SIG-M5 (cell line): Measurements from ENCODE around the gene ZNF138.
"Not testable (repeated sequence)": the region's sequence is repeated elsewhere in the genome, so short reads cannot be mapped to it uniquely, and the experiment has no call there.

ENCODE experiments used
- DNase-seq: peaks from one replicate; lab custom pipeline; 2025; lab: John Stamatoyannopoulos, UW

Gene ZNF138

DNA sequence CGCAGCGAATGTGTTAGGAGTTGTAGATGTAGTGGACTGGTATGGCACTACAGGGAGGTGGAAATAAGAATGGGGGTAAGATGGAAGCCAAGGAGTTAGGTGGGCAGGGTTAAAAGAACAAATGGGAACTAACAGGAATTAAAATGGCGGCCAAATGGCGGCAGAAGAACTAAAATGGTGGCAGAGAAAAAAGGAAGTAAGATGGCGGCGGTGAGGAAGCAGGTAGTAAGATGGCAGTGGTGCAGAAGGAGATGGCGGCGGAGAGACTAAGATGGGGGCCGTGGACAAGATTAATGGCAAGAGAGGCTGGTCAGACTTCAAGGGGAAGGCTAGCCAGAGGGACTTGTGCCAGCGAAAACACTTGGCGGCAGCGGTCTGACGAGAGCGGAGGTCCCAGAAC is 44.5 kb downstream of the ZNF138 start:
- no peak for DNase-seq

DNA sequence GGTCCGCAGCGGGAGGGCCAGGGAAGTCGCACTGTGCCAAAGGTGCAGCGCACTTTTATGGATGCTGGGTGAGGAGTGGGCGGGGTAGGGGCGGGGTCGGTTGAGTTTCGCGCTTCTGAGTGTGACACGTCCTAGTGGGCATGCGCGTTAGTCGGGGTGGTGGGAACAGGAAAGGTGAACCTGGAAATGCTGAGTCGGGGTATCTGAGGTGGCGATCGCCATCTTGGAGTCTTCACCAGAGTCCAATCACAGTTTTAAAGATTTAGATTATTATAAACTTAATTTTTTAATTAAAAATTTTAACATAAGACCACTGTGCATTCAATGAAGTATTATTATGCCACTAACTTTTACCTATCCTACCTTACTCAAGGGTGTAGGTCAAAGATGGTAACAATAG is 45.7 kb downstream of the ZNF138 start:
- DNase-seq, result no peak

DNA sequence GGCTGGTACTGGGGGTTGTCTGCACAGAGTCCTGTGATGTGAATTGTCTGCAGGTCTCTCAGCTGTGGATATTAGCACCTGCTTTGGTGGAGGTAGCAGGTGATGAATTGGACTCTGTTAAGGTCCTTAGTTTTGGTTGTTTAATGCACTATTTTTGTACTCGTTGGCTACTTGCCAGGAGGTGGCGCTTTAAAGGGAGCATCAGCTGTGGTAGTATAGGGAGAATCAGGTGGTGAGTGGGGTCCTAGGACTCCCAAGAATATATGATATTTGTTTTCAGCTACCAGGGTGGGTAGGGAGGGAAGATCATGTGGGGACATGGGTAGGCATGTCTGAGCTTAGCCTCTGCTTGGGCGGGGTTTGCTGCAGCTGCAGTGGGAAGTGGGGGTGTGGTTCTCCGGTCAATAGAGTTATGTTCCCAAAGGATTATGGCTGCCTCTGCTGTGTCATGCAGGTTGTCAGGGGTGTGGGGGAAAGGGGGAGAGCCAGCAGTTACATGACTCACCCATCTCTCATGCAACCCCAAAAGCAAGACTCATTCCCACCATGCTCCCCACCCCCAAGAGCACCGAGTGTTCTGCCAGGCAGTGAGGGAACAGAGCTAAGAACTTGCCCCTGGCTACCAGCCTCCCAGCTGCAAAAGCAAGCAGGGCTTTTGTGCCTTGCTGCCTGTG is 55.2 kb downstream of the ZNF138 start:
- no peak for DNase-seq

DNA sequence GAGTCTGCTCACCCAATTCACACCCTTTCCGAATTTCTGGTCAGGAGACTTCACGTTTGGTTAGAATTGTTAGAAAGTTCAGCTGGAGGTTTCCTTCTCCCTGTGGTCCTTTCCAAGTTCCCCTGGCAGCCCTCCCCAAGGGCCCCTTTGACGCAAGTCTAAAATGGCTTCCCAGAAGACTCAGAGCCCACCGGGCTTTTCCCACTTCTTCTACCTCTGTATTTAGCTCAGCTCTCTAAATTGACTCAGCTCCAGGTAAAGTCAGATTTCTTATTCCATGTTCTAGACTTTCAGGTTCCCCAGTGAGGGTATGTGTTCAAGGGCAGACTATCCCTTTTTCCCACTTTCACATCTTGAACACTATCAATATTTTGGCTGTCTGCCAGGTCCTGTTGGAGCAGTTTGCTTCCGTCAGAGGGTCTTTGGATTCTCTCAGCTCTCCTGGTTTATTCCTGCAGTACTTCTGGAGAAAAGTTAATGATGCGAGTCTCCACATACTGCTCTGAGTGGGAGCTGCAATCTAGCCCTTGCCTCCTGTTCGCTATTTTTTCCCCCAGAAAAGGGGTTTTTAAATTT is 55.8 kb downstream of the ZNF138 start:
- DNase-seq, result no peak

DNA sequence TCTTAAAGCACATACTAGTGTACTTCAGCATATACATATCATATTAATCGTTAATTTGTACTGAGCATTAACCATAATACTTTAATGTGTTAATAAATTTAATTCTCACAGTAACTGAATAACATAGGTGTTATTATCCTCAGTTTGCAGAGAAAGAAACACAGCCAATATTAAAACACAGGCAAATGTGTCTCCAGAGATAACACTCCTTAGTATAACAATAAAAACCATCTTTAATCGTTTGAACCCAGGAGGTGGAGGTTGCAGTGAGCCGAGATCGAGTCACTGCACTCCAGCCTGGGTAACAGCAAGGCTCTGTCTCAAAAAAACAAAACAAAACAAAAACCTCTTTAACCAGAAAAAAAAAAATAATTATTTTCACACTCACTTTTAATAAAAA is 59.5 kb downstream of the ZNF138 start:
- DNase-seq, result no peak

DNA sequence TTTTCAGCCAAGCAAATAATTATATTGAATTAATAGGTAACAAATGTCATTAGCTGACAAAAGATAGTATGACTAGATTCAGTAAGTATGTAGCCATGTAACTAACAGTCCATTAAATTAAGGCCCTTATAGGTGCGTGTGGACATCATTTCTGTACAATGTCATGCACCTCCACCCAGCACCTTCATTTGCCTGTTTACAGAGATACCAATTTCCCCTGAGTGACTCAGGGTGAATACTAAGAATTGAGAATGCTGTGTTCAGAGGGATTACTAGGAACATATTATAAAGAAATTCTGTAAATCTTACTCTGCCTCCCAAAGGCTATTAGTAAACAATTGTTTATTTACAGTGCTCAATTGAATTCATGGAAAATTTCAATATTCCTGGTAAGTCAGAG is 60.7 kb downstream of the ZNF138 start:
- no peak for DNase-seq

DNA sequence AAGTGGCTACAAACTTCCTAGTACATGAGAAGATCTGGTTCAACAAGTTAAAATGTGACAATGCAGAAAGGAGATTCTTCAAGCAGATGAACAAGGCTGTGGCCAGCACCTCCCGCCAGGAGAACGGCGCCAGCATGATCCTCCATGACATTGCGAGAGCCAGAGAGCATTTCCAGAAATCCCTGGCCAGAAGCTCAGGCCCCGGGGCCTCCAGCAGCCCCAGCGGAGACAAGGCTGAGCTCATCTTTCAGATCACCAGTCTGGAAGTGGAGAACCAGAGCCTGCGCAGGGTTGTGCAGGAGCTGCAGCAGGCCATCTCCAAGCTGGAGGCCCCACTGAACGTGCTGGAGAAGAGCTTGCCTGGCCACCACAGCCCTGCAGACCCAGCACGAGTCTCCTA is 68.8 kb downstream of the ZNF138 start:
- DNase-seq, result no peak

DNA sequence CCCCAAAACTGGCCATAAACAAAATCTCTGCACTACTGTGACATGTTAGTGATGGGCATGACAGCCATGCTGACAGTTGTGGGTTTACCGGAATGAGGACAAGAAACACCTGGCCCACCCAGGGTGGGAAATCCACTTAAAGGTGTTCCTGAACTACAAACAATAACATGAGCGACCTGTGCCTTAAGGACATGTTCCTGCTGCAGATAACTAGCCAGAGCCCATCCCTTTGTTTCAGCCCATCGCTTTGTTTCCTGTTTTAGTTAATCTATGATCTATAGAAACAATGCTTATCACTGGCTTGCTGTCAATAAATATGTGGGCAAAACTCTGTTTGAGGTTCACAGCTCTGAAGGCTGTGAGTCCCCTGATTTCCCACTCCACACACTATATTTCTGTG is 69.3 kb downstream of the ZNF138 start:
- not testable (repeated sequence) for DNase-seq

DNA sequence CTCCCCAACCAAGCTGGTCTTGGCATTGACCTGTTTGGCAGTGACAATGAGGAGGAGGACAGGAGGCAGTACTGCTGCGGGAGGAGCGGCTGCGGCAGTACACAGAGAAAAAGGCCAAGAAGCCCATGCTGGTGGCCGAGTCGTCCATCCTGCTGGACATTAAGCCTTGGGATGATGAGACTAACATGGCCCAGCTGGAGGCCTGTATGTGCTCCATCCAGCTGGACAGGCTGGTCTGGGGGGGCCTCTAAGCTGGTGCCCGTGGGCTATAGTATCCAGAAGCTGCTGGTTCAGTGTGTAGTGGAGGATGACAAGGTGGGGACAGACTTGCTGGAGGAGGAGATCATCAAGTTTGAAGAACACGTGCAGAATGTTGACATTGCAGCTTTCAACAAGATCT is 69.7 kb downstream of the ZNF138 start:
- no peak for DNase-seq

DNA sequence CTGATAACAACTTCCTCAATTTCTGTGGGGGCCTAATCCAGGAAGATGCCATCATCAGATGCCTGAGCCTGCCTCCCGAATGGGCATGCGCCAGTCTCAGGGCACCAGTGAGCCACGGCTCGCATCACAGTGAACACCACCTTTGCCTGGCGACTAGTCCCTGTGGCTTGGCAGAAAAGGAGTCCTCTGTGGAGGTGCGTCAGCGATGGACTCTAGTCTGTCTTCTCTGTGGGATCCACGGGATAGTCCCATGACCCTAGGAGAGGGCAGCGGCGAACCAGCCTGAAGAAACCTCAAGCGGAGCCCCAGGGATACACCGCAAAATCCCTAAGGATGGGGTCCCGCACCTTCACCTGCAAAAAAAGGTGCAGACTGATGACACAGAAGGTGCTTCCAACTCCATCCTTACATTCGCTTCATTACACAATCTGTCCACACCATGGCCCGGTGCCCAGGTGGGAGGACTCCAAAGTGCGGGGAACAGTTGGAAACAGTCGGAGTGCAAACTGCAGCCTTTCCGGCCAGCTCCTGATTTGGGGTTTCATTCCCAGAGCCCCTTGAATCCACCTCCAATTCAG is 73.7 kb downstream of the ZNF138 start:
- no peak for DNase-seq

DNA sequence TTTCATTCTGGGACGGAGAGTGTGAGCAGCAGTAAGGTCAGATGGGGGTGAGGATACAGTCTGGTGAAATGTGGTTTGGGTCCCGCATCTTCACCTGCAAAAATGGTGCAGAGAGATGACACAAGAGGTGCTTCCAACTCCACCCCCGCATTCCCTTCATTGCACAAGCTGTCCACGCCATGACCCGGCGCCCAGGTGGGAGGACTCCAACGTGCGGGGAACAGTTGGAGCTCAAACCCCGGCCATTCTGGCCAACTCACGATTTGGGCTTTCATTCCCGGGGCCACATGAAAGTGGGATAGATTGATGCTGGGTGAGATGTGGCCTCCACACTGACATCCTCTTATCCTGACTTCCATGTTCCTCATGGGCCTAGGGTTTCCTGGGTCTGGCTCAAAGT is 74.3 kb downstream of the ZNF138 start:
- DNase-seq, result no peak

DNA sequence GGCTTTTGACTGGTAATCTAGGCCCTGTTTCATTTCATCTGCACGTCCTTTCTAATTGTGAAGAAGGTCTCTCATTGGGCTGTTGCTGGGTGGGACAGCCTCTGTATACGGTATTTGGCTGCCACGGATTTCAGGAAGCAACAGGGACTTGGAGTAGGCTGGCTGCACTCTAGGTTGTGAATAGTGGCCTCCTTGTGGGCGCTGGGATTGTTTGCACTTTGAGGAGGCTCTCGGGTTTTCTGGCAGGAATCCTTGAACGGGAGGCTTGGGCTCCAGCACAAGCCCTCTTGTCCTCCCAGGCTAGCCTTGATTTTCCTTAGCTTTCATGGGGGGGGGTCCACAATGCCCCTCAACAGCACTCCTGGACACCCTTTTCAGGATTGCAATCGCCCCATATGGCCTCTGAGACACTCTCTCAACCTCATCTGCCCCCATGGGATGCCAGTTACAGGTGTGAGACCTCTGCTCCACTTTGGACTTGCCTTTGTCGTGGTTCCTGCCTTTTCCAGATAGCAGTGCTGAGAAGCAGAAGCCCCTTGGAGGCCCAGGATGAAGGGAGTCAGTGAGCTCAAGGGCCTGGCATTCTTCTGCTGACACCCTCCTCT is 75.0 kb downstream of the ZNF138 start:
- no peak for DNase-seq

DNA sequence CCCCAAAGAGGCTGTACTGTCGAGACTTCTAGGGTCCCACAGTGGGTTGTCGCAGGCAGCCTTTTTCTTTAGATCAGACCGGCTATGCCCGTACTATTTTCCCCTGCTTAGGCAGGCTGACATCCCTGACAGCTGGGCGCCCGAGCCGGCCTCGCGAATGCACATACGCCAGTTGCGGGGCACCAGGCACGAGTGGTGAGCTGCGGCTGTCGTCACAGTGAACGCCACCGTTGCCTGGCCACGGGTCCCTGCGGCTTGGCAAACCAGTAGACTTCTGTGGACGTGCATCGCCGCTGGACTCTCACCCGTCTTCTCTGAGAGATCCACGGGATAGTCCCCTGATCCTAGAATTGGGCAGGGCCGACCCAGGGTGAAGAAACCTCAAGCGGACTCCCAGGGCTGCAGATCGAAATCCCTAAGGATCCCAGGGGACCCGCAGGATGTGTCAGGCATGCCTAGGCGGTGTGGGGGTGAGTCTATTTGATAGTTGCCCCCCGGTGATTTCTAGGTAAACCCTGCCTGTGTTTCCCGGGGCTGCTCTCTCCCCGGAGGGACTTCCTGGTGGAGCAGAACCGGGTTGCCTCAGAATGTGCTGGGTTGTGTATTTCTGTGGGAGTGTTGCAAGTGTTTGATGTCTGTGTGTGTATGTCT is 75.8 kb downstream of the ZNF138 start:
- DNase-seq, result no peak

DNA sequence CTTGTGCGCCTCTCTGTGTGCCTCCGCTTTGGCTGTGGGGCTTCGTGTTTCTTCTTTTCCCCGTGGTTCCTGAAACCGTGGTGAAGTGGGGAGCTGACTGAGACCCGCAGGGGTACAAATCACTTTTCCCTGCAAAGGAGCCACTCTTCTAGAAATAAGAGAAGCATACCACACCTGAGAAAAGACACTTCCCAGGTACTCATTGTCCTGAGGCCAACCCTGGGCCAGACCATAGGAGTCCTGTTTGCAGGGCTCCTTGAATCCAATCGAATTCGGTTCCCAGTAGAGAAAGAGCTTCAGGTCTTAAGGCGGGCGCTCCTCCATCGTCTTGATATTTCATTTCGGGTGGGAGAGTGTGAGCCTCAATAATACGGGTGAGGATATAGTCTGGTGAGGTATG is 76.4 kb downstream of the ZNF138 start:
- no peak for DNase-seq

DNA sequence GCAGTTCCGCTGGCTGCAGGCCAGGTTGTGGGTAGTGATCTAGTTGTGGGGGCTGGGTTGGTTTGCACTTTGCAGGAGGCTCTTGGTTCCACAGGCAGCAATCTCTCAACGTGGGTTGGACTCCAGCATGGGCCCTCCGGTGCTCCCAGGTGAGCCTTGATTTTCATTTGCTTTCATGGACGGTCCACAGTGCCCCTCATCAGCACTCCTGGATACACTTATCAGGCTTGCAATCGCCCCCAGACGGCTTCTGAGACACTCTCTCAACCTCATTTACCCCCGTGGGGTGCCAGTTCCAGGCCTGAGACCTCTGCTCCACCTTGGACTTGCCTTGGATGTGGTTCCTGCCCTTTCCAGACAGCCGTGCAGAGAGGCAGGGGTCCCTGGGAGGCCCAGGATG is 77.5 kb downstream of the ZNF138 start:
- no peak for DNase-seq

DNA sequence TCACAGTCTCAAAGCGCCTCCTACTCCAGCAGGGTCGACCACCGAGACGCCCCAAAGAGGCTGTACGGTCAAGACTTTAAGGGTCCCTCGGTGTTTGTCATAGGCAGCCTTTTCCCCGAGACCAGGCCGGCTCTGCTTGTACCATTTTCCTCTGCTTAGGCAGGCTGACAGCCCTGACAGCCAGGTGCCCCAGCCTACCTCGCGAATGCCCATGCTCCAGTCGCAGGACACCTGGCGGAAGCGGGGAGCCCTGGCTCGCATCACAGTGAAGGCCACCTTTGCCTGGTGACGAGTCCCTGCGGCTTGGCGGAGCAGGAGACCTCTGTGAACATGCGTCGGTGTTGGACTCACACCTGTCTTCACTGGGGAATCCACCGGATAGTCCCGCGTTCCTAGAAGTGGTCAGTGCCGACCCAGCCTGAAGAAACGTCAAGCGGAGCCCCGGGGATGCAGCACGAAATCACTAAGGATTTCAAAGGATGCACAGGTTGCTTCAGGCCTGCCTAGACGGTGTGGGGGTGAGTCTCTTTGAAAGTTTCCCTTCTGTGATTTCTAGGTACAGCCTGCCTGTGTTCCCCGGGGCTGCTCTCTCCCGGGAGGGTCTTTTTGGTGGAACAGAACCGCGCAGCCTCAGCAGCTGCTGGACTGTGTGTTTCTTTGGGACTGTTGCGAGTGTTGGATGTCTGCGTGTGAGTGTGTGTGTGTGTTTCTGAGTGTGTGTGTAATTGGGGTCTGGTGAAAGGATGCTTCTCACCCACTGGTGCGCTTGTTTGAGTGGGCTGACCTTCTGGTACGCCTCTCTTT is 78.3 kb downstream of the ZNF138 start:
- DNase-seq, result no peak

DNA sequence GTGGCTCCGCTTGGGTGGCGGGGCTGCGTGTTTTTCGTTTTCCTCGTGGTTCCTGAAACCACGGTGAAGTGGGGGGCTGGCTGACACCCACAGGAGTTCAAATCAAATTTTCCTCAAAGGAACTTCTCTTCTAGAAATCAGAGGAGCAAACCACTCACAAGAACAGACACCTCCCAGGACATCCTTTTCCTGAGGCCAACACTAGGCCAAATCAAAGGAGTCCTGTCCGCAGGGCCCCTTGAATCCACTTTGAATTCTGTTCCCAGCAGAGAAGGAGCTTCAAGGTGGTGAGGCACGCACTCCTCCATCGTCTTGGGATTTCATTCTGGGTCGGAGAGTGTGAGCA is 78.9 kb downstream of the ZNF138 start:
- DNase-seq, result no peak

DNA sequence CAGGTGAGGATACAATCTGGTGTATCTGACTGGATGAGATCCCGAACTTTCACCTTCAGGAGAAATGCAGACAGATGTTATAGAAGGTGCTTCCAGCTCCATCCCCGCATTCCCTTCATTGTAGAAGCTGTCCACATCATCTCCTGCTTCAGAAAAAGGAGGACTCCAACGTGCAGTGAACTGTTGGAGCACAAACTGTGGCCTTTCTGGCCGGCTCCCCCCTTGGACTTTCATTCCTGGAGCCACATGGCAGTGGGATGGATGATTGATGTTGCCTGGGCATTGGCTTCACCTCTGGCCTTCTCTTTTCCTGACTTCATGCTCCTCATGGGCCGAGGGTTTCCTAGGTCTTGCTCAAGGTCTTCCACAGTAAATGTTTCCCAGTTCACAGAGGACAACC is 79.3 kb downstream of the ZNF138 start:
- DNase-seq, result no peak

DNA sequence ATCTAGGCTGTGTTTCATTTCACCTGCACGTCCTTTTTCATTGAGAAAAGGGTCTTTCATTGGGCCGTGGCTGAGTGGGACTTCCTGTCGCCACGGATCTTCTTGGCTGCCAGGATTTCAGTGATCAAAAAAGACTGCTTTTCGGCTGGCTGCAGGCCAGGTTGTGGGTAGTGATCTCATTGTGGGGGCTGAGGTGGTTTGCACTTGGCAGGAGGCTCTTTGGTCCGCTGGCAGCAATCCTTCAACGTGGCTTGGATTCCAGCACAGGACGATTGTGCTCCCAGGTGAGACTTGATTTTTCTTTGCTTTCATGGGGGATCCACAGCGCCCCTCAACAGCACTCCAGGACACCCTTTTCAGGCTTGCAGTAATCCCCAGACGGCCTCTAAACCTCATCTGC is 79.9 kb downstream of the ZNF138 start:
- DNase-seq, result no peak

DNA sequence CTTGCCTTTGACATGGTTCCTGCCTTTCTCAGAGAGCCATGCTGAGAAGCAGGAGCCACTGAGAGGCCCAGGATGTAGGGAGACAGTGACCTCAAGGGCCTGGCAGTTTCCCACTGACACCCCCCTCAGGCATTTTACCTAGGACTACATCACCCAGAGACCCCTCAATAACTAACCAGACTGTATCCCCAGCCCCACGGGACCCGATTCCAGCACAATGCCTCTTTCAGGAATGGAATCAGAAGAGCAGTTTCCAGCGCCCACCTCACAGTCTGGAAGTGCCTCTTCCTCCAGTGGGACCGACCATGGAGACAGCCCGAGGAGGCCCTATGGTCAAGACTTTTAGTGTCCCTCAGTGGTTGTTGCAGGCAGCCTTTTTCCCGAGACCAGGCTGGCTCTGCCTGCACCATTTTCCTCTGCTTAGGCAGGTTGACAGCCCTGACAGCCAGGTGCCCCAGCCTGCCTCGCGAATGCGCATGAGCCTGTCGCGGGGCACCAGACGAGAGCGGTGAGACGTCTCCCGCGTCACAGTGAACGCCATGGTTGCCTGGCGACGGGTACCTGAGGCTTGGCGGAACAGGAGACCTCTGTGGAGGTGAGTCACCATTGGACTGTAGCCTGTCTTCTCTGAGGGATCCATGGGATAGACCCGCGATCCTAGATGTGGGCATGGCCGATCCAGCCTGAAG is 80.5 kb downstream of the ZNF138 start:
- no peak for DNase-seq

DNA sequence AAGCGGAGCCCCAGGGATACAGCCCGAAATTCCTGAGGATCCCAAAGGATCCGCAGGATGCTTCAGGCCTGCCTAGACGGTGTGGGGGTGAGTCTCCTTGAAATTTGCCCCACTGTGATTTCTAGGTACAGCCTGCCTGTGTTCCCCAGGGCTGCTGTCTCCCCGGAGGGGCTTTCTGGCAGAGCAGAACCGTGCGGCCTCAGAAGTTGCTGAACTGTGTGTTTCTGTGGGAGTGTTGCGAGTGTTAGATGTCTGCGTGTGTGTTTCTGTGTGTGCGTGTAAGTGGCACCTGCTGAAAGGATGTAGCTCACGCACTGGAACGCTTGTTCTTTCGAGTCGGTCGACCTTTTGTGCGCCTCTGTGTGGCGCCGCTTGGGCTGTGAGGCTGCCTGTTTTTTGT is 81.0 kb downstream of the ZNF138 start:
- DNase-seq, result no peak
